GM19239 (cell line): ENCODE results near the gene GRM2.

Experiments
- DNase-seq: peaks from one replicate; pipeline ENCODE4 v3.0.0; 2011; ENCODE audit warnings: low spot score; ENCODE audit not compliant: insufficient read length
- FAIRE-seq: peaks from 2 replicates; lab custom pipeline; 2011; peaks lifted over from hg19 to GRCh38; lab: Jason Lieb, UNC

Gene GRM2

DNA sequence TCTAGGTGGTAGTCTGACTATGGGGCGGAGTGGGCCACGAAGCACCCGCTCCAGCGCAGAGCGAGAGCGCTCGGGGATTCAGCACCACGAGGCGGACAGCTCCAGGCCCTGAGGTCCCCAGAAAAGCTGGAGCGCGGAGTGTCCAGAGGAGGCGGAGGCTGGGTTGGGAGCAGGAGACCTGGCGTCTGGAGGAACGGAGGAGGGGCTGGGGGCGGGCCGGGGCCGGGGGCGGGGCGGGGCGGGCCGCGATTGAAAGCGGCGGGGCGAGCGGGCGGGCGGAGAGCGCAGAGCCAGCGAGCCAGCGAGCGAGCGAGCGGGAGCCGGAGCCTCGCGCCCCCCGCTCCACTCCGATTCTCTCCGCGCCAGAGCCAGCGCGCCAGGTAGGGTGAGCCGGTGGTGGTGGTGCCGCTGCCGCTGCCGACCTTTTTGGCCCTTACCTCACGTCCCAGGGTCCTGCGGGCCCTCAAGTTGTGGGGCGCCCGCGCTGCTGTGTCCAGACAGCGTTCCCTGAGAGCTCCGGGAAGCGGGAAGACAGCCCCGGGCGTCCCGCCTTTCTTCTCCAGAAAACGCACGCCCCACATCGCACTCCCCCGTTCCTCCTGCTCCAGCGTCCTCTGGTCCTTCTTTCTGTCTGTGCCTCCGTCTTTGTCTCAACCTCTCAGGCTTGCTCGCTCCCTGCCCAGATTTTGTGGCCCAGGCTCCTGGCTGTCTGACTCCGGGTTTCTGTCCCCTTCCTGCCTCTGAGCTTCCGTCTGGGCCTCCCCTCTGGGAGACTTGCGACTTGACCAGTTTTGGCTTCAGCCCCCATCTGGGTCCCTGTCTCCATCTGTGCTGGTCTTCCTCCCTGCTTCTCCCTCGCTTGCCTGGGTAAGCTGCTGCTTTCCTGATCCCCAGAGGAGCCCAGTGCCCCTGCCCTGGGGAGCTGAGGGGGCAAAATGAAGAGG, at the start of gene GRM2:
TSS of gene GRM2 (plus strand) at position 281 of the 944 bp plus-strand sequence. CDS start 1,916 bp downstream, outside the sequence.
- FAIRE-seq (no peak), DNase-seq (no peak)

DNA sequence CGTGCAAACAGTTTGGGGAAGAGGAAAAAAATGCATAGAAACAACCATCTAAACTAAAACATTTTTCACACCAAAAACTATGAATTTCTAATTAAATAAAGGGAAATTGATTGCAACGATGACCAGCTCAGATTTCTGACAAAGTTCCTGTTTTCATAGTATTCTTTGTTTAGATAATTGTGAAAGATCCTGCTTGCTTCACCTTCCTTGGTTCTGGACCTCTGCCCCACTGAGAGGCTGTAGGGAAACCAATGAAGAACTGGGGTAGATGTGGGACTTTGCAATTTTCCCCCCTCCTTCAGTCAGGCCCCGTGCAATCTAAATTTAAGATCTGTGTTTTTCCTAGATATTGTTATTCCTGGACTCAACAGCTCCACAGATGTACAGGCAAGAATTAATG, 49.6 kb upstream of the GRM2 start:
- DNase-seq (no peak), FAIRE-seq (no peak)

DNA sequence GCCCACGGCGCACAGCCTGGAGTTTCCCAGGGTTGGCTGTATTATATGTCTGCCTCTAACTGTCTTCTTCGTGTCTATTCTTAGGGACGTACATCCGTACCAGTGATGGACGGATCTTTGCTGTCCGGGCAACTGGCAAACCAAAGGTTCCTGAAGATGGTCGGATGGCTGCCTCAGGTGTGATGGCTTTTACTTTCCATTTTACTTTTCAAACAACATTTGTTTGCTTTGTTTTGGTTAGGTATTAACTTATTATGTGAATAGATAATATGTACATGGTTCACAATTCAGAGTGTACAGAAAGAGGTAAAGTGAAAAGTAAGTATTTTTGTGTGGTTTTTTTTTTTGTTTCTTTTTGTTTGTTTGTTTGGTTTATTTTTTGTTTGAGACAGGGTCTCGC, 46.9 kb upstream of the GRM2 start:
- FAIRE-seq (no peak), DNase-seq (no peak)

DNA sequence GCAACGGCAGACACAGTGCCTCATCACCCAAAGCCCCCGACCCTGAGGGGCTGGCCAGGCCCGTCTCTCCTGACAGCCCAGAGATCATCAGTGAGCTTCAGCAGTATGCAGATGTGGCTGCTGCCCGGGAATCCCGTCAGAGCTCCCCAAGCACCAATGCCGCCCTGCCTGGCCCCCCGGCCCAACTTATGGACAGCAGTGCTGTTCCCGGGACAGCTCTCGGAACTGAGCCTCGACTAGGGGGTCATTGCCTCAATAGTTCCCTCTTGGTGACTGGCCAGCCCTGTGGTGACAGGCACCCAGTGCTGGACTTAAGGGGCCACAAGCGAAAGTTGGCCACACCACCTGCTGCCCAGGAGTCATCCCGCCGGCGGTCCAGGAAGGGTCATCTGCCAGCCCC, 44.4 kb upstream of the GRM2 start:
- FAIRE-seq: no peak

DNA sequence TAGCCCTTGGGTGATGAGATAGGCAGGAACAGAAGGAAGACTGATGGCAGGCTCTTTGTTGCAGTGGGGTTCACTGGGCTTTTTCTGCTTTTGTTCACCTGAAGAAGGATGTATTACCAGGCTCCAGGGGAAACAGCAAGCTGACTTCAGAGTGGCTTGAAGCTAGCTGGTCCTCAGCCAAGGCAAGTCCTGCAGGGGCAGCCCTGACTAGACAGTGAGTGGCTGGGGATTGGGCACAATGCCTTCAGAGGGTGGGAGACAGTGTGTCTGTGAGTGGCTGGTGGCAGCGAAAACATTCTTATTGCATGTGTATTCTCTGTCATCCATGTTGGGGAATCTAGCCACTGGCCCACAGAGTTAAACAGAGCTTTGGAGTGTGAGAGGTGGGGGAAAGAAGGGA, 38.1 kb upstream of the GRM2 start:
- peak; percentile 4 for FAIRE-seq
- DNase-seq: no peak

More for the DNA sequence above, 44.4 kb upstream of the GRM2 start:
- DNase-seq: no peak

DNA sequence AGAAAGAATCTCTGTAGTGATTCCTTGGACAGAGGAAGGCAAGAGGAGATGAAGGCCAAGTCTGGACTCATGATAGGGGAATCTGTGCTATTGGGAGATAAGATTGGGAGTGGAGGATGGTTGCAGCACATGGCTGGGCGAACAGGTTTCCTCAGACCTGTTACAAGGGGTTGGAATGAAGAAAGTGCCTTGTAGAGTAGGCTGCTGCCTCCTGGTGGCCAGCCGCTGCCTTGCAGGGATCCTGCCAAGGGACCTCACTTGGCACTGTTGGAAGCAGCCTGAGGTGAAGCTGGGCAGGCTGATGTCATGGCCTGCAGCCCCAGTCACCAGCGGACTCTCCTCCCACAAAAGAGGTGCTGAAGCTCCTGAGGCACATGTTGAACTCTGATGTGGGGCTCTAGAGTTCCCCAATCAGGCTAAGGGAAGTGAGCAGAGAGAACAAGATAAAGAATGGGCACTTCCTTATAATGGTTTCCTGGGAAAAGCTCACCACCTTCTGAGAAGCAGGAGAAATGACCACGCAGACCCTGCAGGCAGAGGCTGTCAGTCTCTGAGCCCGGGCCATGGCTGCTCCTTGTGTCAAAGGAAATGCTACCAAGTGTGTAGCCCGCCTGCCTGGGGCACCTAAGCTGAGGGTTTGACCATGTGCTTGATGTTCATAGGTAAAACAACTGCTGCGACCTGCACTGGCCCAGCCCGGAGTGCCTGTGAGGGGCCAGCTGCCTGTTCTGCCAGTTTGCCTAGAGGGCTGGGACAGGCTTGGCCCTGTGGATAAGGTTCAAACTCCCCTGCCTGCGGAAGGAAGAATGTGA, 37.4 kb upstream of the GRM2 start:
- FAIRE-seq: peak; percentile 90
- DNase-seq: peak; percentile 62

DNA sequence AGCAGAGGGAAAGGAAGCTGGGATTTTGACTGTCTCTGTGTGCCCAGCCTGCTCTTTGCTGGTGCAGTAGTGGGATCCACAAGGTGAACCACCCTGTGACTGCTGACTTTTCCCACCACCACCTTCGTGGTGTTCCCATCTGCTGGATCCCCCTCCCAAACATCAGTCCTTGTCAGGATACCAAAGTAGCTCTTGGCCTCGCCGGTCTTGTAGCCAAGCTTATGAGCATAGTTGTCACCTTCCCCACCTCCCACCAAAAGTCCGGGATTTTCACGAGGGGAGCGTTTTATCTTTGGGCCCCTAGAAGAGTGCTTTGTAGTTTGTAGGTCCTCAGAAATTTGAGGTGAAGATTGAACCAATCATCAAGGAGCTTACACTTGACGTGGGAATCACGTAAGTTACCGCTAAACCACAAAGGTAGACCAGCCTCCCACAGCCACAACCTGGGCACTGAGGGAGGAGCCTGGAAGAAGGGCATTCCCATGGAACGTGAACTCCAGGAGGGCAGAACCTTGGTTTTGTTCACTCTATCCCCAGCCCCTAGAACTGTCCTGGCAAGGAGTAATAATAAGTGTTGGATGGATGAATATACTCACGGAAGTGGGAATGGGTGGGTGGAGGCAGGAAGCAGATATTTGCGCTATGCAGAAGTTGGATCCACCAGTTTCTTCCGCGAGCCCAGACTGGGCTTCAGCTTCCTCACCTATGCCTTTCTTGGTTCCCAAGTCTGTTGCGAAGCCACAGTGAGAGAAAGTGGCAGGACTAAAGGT, 36.6 kb upstream of the GRM2 start:
- FAIRE-seq (no peak), DNase-seq (no peak)

DNA sequence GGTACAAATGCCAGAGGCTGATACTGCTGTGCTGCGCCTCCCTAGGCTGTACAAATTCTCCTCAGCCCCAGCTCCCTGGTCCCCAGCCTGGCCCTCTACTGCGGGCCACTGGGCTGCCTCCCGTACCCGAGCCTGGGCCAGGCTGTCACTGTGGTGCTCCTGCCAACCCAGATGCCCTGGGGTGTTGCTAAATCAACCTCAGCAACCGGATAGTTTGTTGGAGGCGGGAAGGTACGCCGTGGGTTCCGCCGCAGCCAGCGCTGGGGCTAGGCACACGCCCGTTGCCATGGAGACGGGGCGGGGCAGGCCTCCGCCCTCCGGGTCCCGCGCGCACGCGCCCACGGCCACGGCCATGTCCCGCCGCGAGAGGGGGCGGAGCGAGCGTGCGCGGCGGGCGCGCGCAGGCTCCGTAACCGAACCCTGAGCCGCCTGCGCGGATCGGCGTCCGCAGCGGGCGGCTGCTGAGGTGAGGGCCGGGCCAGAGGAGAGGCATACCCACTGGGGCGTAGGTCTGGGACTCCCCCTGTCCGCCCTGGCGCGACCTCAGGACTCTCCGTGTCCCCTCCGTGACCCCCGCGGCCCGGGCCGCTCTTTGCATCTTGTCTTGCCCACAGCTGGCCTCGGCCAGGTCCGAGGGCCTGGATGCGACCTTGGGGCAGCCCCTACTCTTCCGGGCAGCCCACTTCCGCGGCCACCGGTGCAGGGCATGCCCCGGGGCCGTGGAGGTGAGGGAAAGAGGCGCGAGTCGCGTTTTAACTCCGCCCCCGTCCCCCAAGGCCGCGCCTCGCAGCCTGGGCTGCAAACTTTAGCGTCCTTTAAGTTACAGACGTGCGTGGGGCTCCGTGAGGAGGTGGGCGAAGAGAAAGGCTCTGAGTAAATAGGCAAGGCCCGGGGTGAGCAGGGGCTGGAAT, 35.8 kb upstream of the GRM2 start, which contains the start of gene TEX264:
TSS of gene TEX264 (plus strand) at position 430 of the 911 bp plus-strand sequence. CDS start 3,053 bp downstream, outside the sequence.
- FAIRE-seq (peak; percentile 85), DNase-seq (peak; percentile 92)

DNA sequence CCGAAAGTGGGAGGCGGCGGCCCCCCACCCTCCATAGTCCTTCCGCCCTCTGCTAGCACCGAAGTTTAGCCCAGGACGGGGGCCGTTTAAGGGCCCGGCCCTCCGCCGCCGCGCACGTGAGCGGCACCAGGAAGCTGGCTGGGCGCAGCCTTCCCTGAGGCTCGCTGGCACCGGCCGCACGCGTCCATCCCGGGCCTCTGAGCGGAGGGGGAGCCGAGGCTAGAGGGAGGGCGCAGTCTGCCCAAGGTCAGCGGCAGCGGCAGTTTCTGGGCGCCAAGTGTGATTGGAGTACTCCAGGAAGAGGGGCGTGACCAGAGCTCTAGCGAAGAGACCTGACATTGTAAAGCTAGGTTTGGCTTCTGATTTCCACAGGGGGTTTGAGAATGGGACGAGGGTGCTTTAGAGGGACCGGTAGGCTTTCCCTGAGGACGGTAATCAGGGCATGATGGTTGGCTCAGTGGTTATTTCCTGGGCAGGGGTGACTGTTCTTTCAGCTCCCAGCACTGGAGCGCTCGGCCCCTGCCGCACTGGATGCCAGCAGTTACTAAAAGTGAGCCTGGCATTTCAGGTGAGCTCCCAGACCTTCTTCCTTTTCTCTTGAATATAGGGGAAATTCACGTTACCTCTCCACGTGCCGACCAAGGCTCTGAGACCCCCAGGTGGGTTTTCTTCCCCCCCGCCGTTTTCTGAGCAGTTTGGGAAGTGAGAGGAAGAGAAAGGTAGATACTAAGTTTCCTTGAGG, 35.0 kb upstream of the GRM2 start:
- peak; percentile 83 for FAIRE-seq
- DNase-seq: peak; percentile 53

DNA sequence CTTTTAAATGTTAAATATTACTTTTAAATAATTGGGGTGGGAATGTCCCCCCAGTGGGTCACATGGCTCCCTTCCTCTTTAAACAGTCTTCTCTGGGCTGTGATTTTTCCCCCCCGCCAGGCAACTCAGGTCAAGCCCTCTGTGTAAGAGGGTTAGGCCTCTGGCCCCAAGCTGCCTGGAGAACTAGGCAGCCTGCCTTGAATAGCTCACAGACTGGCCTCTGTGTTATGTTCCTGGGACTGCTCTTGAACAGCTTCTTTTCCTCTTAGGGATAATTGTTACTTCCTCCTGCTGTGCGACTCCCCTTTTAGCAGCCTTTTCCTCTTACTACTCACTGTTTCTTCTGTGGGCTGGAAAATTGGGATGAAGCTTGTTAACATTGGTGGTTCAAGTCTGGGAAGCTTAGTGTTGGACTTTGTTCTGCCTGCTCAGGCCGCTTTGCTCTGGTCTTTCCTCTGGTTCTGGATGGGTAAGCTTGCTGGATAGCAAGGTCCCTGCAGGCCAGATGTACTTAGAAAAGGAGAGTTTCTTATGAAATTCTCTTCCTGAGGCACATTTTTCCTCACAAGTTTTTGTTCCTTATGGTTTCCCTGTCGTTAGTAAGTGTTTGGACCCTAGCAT, 33.6 kb upstream of the GRM2 start:
- no peak for FAIRE-seq
- DNase-seq: no peak

DNA sequence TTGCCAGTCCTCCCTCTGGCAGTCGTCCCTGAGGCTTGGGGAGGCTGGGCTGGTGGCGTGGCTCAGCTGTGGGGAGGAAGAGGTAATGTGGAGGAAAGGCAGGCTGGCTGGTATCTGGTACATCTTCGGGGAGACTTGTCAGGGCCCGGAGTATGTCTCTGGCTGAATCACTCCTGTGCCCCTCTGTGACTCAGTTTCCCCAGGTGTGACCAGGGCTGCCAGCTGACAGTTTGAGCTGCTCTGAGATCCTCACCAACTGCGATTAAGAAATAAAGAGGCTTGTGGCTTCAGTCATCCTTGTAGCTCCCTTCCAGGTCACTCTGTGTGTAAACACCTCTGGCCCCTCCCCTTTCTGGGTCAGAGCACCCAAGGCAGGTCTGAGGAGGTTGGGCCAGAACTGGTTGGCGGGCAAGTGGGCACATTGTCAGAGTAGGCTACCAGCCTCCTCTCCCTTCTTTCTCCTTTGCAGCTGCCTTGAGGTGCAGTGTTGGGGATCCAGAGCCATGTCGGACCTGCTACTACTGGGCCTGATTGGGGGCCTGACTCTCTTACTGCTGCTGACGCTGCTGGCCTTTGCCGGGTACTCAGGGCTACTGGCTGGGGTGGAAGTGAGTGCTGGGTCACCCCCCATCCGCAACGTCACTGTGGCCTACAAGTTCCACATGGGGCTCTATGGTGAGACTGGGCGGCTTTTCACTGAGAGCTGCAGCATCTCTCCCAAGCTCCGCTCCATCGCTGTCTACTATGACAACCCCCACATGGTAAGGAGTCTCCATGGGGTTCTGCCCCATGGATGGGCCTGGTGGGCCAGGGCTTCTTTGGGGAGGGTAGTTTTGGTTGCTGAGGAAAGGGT, 32.8 kb upstream of the GRM2 start:
- DNase-seq (no peak), FAIRE-seq (no peak)

DNA sequence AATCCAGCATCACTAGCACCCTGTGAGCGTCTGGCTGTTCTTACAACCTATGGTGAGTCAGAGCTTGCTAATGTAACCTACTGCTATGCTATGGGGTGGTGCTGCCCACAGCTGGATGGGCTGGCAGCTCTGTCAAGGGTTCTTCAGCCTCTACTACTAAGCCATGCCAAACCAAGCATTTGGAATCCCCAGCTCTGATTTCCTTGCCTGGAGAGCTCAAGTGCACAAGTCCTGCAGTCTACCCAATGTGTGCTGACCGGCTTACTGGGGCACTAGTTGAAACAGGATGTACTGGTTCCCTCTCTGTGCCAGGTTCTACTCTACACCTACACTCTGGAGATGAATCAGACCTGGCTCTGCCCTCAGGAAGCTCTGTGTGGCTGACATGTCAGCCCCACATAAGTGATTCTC, 31.7 kb upstream of the GRM2 start:
- FAIRE-seq (no peak), DNase-seq (no peak)

DNA sequence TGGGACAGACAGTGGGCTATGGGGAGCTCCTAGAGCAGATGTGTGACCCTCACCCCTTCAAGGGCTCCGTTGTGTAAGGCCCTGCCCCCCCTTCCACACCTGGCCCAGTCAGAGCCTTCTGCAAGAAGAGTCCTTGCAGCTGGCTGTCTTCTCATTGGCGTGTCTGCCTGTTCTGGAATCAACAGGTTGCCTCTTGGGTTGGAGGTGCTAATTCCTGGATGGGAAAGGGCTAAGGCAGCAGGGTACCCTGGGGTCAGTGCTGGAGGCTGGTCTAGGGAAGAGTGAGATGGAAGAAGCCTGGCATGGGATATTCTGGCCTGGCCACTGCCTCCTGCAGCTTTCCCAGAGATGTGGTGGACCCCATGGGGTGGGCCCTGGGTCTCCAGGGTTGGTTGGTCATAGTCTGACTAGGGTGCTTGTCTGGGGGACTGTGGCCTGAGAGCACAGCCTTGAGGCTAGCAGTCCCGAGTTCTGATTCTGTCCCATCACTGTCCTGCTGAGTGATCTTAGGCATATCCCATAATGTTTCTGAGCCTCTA, 30.7 kb upstream of the GRM2 start:
- DNase-seq: no peak
- no peak for FAIRE-seq

DNA sequence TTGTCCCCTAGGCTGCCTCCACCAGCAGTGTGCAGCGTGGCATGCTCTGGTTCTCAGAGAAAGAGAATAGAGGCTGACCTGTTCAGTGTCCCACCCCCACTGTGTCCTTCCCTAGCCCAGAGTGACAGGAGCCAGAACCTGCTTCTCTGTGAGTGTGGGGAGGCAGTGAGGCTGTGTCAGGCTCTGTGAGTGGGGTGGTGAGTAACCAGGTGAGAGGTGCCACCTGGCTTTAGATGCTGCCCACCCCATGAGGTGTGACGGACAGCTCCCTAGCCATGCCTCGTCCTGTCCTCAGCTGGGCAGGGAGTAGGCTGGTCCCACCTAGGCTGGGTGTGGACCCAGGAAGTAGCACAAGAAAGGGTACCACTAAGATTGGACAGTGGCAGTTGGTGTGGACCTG, 29.5 kb upstream of the GRM2 start:
- no peak for DNase-seq
- no peak for FAIRE-seq

DNA sequence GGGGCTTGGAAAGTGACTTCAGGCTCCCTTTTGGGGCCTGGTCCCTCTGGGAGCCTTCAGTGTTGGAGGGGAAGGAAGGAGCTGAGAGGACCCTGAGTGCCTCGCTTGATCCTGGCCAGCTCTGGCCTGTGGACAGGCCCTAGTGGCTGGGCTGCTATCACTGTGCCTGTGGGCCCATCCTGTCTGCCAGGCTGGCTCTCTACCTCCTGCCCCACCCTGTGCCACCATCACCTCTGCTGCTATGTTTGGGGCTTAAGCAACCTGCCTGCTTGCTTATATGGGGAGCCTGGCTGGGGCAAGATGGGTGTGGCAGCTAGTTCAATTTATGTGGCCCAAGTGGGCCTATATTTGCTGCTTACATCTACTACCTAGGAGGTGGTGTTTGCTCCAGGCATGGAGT, 28.7 kb upstream of the GRM2 start:
- no peak for FAIRE-seq
- DNase-seq: no peak

DNA sequence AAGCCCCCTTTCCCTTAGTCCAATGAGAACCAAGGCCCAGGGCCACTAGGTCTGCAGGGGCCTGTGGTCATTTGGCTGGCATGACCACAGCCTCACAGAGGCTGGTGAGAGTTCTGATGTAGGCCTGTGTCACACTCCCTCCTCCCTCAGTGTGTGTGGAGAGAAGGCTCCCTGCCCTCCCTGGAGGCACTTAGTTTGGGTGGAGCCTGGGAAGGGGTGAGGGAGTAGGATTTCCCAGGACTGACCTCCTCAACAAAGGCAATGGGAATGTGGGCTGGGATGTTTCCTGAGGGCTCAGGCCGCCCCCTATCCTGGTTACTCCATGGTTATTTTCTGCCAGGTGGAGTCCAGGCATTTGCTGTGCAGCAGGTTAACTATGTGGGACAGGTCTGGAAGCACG, 28.2 kb upstream of the GRM2 start:
- DNase-seq (no peak), FAIRE-seq (no peak)

DNA sequence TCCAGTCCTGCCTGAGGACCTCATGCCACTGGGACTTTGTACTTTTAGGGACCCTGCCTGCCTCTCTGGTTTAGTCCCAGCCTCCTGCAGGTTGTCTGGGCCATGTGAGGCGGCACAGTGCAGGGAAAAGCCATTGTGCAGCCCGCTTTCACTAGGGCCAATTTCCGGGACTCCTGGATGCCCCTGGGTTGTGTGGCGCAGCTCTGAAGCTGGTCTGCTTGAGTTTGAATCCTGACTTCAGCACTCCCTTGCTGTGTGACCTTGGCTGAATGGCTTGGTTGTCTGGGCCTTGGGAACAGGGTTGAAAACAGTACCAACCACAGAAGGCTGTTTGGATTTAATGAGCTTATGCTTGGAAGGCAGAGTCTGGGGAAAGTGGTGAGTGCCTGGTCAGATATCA, 27.6 kb upstream of the GRM2 start:
- FAIRE-seq (no peak), DNase-seq (no peak)
